Fibroblast of the conjunctiva (primary cell): ENCODE results near the gene APBA2.

Experiments
- DNase-seq: peaks from one replicate; pipeline ENCODE4 v3.0.0-alpha.2; 2010; ENCODE audit warnings: low read depth

Gene APBA2

DNA sequence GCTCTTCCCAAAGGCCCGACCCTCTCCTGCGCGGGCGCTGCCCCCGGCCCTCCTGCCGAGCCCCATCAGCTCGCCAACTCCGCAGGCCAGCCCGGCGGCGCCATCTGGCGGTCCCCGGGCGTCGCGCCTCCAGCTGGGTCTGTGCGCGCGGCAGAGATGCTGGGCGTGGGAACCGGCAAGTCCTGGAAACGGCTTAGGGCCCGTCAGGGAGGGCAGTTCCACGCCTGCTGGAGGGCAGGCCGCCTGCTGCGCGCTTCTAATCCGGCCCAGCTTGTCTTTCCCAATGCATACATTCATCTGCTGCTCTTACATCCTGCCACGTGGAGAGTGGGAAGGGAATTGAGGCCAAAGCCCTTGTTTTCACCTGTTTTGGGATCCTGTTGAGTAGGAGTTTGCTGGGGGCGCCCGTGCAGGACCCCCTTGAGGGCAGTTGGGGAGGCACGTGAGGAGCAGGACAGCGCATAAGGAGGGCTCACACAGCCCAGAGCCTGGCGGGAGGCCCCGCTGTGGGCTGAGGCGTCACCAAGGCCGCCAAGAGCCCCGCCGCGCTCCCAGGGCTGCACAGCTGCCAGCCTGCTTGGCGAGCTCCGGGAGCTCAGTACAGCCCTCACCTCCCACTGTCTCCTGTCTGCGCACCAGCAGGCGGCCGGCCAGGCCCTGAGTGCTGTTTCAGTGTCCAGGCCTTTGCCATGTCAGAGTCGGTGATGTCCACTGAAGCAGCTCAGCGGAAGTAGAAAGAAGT, 218.2 kb downstream of the APBA2 start:
- peak; percentile 68 for DNase-seq

DNA sequence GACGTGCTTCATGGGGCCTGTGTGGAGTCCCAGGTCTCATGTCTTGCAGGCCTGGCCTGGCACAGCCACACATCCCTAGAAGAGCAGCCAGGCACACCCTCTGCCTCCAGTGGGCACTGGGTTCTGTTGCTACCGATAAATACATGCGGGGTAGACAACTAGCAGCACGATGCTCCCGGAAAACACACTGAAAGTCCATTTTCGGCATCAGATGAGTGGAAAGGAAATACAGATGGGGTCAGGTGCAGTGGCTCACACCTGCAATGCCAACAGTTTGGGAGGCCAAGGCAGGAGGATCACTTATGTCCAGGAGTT, 218.7 kb downstream of the APBA2 start:
- no peak for DNase-seq

DNA sequence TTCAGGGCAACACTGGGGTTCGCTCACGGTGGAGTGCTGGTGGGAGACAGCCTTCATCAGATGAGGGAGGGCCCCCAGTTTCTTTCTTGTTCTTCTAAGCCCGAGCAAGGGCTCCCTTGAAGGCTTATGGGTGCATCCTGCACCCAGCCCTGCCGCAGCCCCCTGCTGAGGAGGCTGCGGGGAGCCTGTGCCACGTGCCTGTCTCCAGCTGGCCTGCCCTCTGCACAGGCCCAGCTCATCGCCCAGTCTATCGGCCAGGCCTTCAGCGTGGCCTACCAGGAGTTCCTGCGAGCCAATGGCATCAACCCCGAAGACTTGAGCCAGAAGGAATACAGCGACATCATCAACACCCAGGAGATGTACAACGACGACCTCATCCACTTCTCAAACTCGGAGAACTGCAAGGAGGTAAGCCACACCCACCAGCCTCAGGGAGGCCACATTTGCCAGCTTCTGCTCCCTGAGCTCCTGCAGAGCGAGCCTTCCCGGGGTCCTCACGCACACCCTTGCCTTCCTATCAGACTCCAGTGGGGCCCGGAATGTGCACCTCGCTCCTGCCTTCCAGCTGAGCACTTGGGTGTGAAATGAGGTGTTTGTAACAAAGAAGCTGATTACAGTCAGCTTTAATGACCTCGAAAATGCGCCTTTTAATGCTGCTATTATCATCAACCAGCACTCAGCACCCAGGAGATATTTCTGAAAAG, 219.5 kb downstream of the APBA2 start:
- DNase-seq = no peak

DNA sequence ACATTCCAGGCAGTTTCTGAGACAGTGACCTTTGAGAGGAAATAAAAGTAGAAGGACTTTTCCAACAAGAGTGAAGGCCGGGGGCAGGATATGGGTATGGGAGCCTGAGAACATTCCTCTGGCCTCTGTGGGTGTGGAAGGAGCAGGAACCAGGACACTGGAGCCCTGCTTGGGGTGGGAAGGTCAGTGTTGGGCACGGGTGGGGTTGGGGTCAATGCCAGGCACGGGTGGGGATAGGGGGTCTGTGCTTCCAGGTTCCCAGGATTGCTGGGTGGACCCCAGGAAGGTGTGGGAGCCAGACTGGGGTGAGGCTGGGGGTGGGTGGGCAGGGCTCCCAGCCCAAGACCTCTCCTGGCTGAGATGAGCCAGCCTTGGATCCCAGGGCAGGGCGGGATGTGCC, 220.3 kb downstream of the APBA2 start:
- no peak for DNase-seq

DNA sequence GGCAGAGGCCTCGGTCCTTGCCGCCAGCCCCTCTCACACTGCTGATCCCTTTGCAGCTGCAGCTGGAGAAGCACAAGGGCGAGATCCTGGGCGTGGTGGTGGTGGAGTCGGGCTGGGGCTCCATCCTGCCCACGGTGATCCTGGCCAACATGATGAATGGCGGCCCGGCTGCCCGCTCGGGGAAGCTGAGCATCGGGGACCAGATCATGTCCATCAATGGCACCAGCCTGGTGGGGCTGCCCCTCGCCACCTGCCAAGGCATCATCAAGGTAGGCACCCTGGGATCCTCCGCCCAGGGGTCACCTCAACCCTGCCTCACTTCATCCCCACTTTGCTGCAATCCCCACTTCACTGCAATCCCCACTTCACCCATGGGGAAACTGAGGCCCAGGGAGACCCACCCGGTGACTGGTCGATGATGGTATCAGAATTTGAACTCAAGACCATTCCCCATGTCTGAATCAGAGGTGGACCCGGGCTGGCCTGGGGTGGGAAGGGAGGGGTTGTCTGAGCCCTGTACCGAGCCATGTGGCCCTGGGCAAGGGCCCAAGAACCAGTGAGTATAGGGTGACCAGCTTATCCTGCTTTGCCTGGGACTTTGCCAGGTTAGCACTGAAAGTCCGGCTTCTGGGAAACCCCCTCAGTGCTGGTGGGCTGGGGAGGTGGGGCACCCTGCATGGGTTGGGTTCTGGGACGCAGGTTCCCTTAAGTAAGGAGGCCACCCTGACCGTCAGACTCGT, 220.9 kb downstream of the APBA2 start:
- DNase-seq = no peak

DNA sequence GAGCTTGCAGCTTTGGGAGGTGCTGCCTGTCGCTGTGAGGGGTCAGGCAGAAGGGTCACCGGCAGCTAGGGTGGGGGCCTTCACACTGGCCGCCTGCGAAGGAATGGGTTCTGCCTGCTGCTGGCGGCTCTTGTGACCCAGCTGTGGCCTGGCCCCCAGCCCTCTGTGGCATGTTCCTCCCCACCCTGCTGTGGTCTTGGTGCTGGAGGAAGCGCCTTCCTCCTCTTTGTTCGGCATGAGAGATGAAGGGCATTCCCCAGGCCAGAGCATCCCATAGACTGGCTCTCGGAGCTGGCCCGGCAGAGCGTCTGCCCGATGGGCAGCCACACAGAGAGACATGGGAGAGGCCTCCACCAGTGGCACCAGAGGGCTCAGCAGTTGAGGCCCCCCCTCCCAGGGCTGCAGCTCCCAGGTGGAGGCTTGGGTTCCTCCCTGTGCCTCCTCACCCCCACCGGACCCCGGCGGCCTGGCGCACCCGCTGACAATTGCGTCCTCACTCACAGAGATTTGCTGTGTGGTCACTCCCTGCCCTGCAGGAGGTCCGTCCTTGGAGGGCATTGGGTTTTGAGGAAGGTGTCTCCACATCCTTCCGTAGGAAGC, 221.6 kb downstream of the APBA2 start:
- DNase-seq = no peak

DNA sequence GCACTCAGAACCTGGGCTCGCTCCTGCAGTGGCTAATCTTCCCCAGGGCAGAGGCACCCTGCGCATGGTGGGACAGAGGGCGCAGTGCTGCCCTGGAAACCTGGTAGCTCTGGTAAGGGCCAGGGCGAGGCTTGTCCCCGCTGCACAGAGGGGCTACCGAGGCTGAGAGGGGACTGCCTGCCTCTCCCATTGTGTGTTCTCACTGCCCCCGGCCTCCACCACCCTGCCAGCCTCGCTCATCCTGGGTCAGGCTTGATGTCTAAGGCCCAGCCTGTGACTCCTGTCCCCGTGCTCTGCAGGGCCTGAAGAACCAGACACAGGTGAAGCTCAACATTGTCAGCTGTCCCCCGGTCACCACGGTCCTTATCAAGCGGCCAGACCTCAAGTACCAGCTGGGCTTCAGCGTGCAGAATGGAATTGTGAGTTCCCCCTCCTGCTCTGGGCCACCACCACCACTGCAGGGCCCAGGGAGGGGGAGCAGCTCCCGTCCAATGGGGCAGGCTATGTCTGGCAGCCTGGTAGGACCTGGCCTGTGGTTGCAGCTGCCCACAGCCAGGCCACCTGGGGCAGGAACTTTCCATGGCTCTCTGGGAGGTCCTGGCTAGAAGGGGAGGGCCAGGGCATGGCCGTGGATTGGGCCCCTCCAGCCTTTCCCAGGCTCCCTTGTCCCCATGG, 222.3 kb downstream of the APBA2 start:
- no peak for DNase-seq

DNA sequence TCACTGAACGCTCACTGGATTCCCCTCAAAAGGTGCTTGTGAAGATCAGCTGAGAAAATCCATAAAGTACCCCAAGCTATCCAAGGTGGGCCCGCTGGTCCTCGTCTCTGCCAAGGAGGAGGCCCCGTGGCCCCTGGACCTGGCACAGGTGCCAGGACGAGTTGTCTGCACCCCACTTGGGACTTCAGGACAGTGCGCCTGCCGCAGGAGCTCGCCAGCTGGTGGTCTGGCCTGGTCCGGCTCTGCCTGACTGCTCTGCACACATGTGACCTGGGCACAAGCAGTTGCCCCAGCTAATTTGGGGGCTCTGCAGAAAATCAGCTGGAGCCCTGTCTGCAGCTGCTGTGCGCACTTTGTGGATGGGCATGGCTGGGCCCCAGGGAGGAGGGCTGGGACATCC, 224.0 kb downstream of the APBA2 start:
- no peak for DNase-seq

DNA sequence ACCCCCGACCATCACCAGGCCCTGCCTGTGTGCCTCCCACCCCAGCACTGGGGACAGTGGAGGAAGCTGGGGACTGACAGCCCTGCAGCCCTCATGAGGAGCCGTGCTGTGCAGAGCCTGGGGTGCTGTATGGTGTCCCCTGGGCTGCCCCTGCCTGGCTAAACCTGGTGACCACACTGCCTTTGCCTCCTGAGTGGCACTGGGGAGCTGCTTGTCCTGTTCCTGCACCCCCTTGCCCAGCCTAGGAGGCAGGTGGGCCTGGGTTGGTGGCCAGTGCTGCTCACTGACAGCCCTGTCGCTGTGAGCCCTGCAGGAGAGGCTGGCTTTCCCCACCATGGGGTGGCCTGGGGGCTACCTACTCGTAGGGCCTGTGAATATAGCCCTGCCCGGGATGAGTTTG, 224.4 kb downstream of the APBA2 start:
- no peak for DNase-seq

DNA sequence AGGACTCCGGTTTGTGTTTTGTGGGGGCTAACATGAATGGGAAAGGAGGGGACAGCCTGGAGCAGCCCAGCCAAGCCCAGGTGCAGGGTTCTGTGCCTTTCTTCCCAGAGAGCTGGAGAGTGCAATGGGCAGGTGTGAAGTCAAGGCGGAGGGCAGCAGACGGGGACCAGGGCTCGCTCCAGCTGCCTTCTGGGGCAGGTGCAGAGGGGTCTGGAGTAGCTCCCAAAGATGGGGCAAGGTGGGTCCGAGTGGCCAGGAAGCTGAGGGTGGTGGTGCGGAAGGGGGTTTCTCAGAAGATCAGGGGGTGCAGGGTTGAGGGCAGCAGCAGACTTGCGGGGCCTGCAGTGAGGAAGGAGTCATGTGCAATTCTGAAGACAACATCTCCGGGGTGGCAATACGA, 225.0 kb downstream of the APBA2 start:
- DNase-seq = no peak

DNA sequence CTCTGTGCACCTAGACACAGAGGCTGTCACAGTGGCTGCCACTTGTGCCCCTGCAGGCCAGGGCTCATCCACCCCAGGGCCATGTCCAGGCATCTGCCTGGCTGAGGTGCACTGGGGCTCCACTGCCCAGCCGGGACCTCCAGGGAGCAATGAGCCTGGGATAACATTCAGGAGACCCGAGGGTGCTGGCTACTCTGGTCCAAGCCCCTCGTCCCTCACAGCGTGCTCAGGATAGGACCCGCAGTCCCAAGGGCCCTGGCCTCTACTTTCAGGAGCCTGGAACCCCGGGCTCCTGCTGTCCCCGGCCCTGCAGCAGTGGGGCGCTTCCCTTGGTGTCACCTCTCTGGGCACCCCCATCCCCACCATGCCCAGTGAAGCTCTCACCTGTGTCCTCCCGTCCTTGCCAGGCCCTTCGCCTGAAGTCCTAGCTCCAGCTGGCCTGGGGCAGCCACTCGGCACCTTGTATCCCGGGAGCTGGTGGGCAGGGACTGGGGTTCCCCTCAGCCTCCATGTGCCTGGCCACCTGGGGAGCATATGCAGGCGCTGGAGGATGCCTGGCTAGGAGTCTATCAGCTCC, 226.0 kb downstream of the APBA2 start:
- DNase-seq = no peak

DNA sequence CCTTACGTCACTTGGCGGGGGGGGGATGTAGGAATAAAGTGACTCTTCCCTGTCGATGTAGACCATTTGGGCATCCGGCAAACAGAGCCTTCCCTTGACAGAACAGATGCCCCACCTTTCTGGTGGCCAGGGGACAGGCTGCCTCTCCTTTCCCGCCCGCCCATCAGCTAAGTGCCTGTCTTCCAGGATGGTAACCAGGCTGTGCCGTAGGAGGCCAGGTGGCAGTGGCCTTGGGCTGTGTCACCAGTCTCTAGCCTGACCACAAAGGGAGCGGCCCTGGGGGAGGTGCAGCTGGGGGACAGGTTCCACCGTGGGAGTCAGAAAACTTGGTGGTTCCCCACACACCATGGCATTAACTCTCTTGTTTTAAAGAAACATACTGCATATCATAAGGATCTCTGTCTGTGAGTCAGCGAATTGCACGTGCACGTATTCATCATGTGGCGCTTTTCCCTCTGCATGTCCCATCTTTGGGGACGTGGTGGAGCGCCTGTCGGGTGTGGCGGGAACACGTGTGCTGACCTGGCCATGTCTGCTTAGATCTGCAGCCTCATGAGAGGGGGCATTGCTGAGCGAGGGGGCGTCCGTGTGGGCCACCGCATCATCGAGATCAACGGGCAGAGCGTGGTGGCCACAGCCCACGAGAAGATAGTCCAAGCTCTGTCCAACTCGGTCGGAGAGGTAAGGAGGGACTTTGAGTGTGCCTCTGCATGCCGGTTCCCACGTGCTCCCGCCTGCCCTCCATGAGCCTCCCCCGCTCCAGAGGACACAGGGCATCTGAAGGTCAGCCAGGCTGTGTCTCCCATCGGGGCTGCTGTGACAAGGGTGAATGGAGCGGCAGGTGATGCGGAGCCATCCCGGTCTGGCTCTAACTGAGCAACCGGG, 227.8 kb downstream of the APBA2 start:
- no peak for DNase-seq

DNA sequence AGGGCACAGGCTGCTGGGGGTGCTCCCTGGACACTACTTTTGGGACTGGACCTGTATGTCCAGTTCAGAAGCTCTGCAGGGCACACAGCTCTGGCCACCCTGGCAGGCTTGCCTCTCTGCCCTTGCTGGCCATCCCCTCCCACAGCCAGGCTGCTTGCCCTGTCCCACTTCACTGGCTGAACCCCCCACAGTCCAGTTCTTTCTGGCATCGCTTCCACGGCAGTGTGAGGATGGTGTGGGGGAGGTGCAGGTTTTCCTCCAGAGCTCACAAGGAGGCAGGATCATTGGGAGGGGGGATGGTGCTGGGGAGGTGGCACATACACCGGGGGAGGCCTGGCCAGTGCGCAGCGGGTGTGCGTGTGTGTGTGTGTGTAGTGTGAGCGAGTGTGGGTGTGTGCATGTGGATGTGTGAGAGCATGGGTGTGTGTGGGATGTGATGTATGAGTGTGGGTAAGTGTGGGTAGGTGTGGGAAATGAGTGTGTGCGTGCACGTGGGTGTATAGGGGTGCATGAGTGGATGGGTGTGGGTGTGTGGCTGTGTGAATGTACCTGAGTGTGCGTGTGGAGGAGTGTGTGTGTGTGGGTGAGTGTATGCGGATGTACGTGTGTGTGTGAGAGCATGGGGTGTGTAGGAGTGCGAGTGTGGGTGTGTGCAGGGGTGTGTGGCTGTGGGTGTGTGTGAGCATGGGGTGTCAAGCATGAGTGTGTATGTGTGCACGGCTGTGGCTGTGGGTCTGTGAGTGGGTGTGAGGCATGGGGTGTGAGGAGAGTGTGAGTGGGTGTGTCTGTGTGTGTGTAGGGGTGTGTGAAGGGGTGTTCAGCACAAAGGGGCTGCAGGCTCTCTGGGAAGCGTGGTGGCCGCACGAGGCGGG, 228.7 kb downstream of the APBA2 start:
- DNase-seq = no peak

DNA sequence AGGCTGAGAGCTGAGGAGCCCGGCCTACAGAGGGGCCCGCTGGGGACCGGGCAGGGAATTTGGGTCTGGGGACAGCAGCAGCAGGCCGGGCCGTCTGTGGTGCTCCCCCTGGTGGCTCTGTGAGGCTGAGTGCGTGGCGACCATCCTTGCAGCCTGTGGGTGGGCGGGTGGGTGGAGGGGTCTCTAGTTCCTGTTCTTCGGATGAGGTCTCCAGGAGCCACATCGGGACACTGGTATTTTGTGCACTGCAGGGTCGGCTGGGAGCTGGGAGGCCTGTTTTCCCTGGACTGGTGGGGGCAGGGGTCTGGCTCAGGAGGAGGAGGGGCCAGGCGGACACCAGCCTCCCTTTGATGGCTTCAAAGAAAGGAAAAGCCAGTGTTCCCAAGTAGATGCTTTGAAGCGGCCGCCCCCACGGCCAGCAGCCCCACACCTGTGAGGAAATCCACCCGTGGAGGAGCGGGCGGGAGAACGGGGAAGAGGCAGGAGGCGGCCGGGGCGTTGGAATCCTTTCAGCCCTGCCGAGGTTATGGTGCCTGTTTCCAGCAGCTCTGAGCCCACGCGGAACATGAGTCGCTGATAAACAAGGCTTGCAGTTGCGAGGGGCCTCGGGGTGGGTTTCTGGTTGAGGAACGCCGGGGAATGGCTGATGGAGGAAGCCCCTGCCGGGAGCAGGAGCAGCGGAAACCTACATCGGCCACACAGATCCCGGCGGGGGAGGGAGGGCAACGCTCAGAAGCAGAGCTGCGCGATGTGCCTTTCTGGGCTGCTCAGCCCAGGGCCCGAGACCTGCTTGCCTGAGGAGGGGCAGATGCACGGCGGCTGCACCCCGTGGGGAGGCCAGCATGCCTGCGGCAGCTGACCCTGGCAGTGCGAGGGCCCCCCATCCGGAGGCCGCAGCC, 229.6 kb downstream of the APBA2 start:
- no peak for DNase-seq

DNA sequence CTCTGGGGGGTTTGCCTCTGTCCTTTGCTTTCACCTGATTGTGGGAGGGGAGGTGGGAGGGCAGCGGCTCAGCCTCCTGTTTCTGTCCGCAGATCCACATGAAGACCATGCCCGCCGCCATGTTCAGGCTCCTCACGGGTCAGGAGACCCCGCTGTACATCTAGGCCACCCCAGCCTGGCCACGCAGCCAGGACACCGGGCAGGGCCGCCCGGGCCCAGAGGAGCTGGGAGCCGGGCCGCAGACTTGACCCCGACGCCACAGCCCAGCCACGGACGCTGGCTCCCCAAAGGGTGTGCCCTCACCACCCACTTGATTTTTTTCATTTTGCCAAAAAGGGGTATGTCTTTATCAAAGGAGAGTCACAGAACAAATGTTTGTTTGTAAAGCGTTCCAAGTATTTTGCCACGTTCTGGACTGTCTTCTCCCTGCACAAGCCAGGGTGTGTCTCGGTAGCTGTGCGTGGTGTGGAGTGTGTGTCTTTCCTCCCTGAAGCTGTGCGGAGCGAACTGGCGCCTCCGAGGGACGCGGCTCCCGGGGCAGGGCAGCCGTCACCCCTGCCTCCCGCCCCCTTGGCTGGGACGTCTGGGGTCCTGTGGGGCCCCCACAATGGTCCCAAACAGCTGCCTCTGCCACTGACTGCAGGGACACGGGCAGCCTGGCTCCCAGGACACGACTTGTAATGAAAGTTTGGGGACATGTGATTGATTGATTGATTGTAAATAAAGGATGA, 231.4 kb downstream of the APBA2 start:
- DNase-seq = no peak

DNA sequence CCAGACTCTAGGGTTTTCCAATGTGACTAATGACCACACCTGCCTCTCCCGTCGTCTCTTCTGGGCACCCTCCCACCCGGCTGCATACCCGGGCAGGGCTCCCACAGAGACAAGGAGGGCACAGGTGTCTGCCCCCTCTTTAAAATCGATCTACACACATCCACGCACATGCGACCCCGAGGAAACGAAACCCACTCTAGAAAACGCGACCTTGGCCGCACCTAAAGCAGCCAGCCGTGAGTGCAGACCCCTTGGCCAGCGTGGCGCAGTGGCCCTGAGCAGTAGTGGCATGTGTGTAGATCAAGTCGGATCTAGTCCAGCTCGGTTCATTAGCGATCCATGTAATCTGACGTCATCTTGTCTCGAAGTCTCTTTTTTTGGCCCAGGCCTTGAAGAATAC, 232.0 kb downstream of the APBA2 start:
- DNase-seq = no peak

DNA sequence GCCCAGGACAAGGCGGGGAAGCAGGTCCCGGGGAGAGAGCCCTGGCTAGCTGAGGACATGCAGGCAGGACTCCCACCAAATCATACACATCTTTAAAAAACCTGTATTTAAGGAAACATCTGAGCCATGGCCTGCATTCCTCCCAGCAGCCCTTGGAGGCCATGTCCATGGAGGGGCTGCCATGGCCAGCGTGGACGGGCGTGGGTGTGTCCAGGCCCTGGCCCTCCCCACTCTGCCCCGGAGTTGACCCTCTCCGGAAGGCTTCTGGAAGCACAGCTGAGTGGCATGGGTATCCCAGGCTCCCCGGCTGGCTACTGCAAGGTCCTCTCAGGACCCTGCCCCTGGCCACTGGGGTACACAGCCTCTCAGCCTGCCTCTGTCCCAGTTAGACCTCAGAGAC, 234.1 kb downstream of the APBA2 start:
- DNase-seq = no peak
